ENCODE measurements around the gene TMEM63B.

DNA sequence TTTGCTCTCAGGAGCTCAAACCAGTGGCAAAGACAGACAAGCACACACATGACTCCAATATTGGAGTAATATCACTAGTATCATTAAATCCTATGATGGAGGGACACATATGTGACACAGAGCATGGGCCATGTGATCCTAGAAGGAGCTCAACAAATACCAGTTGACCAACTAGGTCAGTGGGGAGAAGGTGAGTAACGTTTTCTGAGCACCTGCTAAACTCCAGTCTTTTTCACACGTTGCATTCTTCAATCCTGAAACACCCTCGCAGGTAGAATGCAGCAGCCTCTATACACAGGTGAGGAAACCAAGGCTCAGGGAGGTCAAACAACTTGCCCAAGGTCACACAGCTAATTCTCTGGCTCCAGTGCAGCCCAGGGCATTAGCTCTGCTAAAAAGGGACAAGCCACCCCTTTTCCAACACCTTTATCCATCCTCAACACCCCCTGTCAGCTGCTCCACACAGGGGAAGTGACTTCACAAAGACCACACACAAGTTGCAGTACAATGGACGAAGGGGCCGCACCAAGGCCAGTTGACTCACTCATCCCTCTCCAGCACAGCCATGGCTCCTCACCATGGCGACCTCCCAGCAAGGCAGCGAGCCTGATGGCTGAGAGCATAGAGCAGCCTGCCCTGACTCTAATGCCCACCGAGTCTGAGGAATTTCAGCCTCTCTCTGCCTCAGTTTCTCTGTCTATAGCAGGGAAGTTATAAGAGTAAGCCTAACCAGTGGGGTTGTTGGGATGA is 35.7 kb downstream of the TMEM63B start:
- no peak for TF ChIP-seq POLR2AphosphoS5 (IDR thresholded peaks at IDR 0.05; ENCODE audit: borderline replicate concordance, low read depth, low read length)
- no peak for TF ChIP-seq EZH2 (IDR thresholded peaks at IDR 0.05)
- TF ChIP-seq FOXP2 (optimal IDR thresholded peaks at IDR 0.05; ENCODE audit: control extremely low read depth, extremely low read length, insufficient read depth), result no peak
